ENCODE data around the gene PAF1. TPM values are rescaled to one million over a fixed set of nuclear protein-coding genes. Genes with fewer than 3 reads are reported as not detected.

PAF1 gene
- total RNA-seq, 2 donors from 2014 or later, result 31.9 to 41.6 TPM

- Histone ChIP-seq H3K36me3 (no peaks in the 10 kb centered on the region), H3K9ac (ENCODE audit: low read depth in 2 of 2, low read length in 2 of 2) (peak overlapping the region in 1 of 2 donors; percentile 24), H3K27ac (peak overlapping the region; percentile 24), H3K4me1 (peaks cover 5% of the 10 kb centered on the region), H3K4me3 (no peak overlapping the region), H3K27me3 (no peaks in the 10 kb centered on the region), H3K9me3 (no peaks in the 10 kb centered on the region)
- TF ChIP-seq, protein P1, sequence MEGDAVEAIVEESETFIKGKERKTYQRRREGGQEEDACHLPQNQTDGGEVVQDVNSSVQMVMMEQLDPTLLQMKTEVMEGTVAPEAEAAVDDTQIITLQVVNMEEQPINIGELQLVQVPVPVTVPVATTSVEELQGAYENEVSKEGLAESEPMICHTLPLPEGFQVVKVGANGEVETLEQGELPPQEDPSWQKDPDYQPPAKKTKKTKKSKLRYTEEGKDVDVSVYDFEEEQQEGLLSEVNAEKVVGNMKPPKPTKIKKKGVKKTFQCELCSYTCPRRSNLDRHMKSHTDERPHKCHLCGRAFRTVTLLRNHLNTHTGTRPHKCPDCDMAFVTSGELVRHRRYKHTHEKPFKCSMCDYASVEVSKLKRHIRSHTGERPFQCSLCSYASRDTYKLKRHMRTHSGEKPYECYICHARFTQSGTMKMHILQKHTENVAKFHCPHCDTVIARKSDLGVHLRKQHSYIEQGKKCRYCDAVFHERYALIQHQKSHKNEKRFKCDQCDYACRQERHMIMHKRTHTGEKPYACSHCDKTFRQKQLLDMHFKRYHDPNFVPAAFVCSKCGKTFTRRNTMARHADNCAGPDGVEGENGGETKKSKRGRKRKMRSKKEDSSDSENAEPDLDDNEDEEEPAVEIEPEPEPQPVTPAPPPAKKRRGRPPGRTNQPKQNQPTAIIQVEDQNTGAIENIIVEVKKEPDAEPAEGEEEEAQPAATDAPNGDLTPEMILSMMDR (IDR thresholded peaks at IDR 0.05), result no peak
- no peak for DNase-seq
- intact Hi-C loops (cut with DNase I), result no loop called here
Measured at GRCh38 chr19:39336483-39336882, 54.4 kb downstream of the PAF1 start.

Small RNA genes lying within 50 kb of the gene (microRNA-seq; reads per million reads assigned to microRNA genes)
- not detected for gene MIR4530

Other genes with a start within 250 kb of the PAF1 start
- gene NCCRP1, start 194.1 kb downstream of the PAF1 start, total RNA-seq, result not detected
- gene SYCN, start 186.8 kb downstream of the PAF1 start, total RNA-seq, result 1 to 10 TPM in 1 of 2 donors, not detected in 1; 2.1 TPM
- gene IFNL3, start 146.1 kb downstream of the PAF1 start, total RNA-seq, result not detected
- not detected for gene IFNL4, start 142.2 kb downstream of the PAF1 start, total RNA-seq
- not detected for gene IFNL2, start 122.7 kb downstream of the PAF1 start, total RNA-seq
- gene IFNL1, start 94.7 kb downstream of the PAF1 start, total RNA-seq, result not detected
- gene LRFN1, start 70.2 kb downstream of the PAF1 start, total RNA-seq, result under 1 TPM; 0.25 to 0.29 TPM
- gene GMFG, start 55.1 kb downstream of the PAF1 start, total RNA-seq, result 10 to 100 TPM in 1 of 2 donors, 1 to 10 TPM in 1; 8.7 to 12.7 TPM
- gene SAMD4B, start 48.7 kb downstream of the PAF1 start, total RNA-seq, result 10 to 100 TPM; 63.9 to 73.7 TPM
- gene MED29, start 272 bp upstream of the PAF1 start, total RNA-seq, result 10 to 100 TPM; 22.8 to 37.5 TPM
- gene ZFP36, start 15.7 kb upstream of the PAF1 start, total RNA-seq, result 100 to 1,000 TPM; 120 to 121 TPM
- gene PLEKHG2, start 21.6 kb upstream of the PAF1 start, total RNA-seq, result 10 to 100 TPM in 1 of 2 donors, 1 to 10 TPM in 1; 8.0 to 10.4 TPM
- 1,000 to 10,000 TPM; 1,698 to 1,720 TPM for gene RPS16, start 44.8 kb upstream of the PAF1 start, total RNA-seq
- 100 to 1,000 TPM in 1 of 2 donors, 10 to 100 TPM in 1; 76.6 to 123 TPM for gene SUPT5H, start 54.5 kb upstream of the PAF1 start, total RNA-seq
- gene TIMM50, start 89.7 kb upstream of the PAF1 start, total RNA-seq, result 10 to 100 TPM; 45.7 to 83.9 TPM
- not detected for gene DLL3, start 107.8 kb upstream of the PAF1 start, total RNA-seq
- gene SELENOV, start 124.0 kb upstream of the PAF1 start, total RNA-seq, result not detected
- gene EID2B, start 141.7 kb upstream of the PAF1 start, total RNA-seq, result under 1 TPM; 0.22 to 0.56 TPM
- gene EID2, start 149.1 kb upstream of the PAF1 start, total RNA-seq, result 10 to 100 TPM; 11.4 to 11.9 TPM
- gene LGALS13, start 211.4 kb upstream of the PAF1 start, total RNA-seq, result not detected